Spleen (tissue), 11 donors: Measurements from ENCODE around the gene TCTN1. TPM values are rescaled to one million over a fixed set of nuclear protein-coding genes. Genes with fewer than 3 reads are reported as not detected.

Experiments used
- DNase-seq: peaks from one replicate; pipeline ENCODE4 v3.0.0-alpha.2; 2020
- H3K27ac ChIP-seq, 8 donors: fragments of 200-600 bp; sonication (generic) in 7 of 8; 1 replicate in 4 of 8; 2 replicates in 4 of 8; pipeline versions ENCODE4 v1.5.0 to v1.8.0; 2016 to 2021; ENCODE audit warnings: inconsistent platforms in 4 of 8, mild to moderate bottlenecking in 4 of 8, moderate library complexity in 1 of 8
- H3K27me3 ChIP-seq, 7 donors: fragments of 200-600 bp; sonication (generic) in 6 of 7; replicated peaks in 1 of 7; 1 replicate in 4 of 7; 2 replicates in 3 of 7; pipeline versions ENCODE4 v1.5.0 to v1.8.0; 2016 to 2021; ENCODE audit warnings: inconsistent platforms in 3 of 7, mild to moderate bottlenecking in 1 of 7
- H3K36me3 ChIP-seq, 6 donors: fragments of 200-600 bp; sonication (generic) in 5 of 6; 1 replicate in 4 of 6; 2 replicates in 2 of 6; pipeline versions ENCODE4 v1.5.0 to v1.8.0; 2016 to 2021; ENCODE audit warnings: inconsistent platforms in 2 of 6
- H3K4me1 ChIP-seq, 6 donors: fragments of 200-600 bp; sonication (generic) in 5 of 6; 1 replicate in 3 of 6; 2 replicates in 3 of 6; pipeline versions ENCODE4 v1.5.0 to v1.8.0; 2016 to 2021; ENCODE audit warnings: inconsistent platforms in 3 of 6
- H3K4me3 ChIP-seq, 8 donors: fragments of 200-600 bp; sonication (generic) in 7 of 8; 1 replicate in 4 of 8; 2 replicates in 4 of 8; pipeline versions ENCODE4 v1.5.0 to v1.8.0; 2016 to 2021; ENCODE audit warnings: inconsistent platforms in 4 of 8, mild to moderate bottlenecking in 4 of 8, moderate library complexity in 2 of 8
- H3K9me3 ChIP-seq, 8 donors: fragments of 200-600 bp; sonication (generic) in 7 of 8; 1 replicate in 4 of 8; 2 replicates in 4 of 8; pipeline versions ENCODE4 v1.5.0 to v1.8.0; 2016 to 2021; ENCODE audit warnings: inconsistent platforms in 4 of 8
- CTCF ChIP-seq, 11 experiments: fragments of 200-600 bp in 7 of 11; fragments of 450-650 bp in 4 of 11; sonication (generic) in 4 of 11; IDR thresholded peaks in 8 of 11; conservative IDR thresholded peaks in 3 of 11; 1 replicate in 7 of 11; 2 replicates in 4 of 11; pipeline versions ENCODE4 v1.4.0 to v1.8.0; 2016 to 2021; ENCODE audit warnings: antibody characterized with exemption in 11 of 11, inconsistent platforms in 4 of 11, mild to moderate bottlenecking in 1 of 11
- POLR2A ChIP-seq, 3 donors: fragments of 450-650 bp; IDR thresholded peaks; one replicate each; pipeline ENCODE4 v1.5.1; 2017; ENCODE audit warnings: antibody characterized with exemption in 3 of 3, mild to moderate bottlenecking in 1 of 3
- POLR2AphosphoS5 ChIP-seq, 3 donors: sonication (generic); formaldehyde crosslinking; IDR thresholded peaks; one replicate each; pipeline ENCODE4 v1.5.1; 2017; ENCODE audit warnings: antibody characterized with exemption in 3 of 3
- WGBS, 5 donors: extraction: QIAGEN DNeasy Blood & Tissue Kit in 3 of 5; methylation state at CpG; one replicate each; pipeline versions ENCODE4 v1.1.5 to v1.1.7; 2013 to 2018; 5-methylcytosine and 5-hydroxymethylcytosine counted together
- intact Hi-C: fragments of 100-400 bp; cut with DNase I; formaldehyde crosslinking; loops from one replicate; pipeline ENCODE4 v1.15.0; 2023; ENCODE audit warnings: low total_unique reads
- polyA plus RNA-seq, 3 donors: library from polyadenylated mRNA; stranded (reverse); fragments of 200-250 nt; gene quantifications; one replicate each; pipeline ENCODE4 v1.2.1, GENCODE V29; 2013
- total RNA-seq, 7 donors: library from RNA; depleted of rRNA in 3 of 7; stranded (reverse); fragments of >200 nt in 3 of 7; fragmentation: NEBNext Ultra II Directional in 4 of 7; extraction: Animal tissue kit (Norgen Biotek cat#: 25700) in 4 of 7; gene quantifications; one replicate each; pipeline versions ENCODE4 v1.1.0 to v1.2.1, GENCODE V29; 2016 to 2021
- donor health status: healthy with polysubstance abuse.
- donor health status: DM: no; HTN: no; CAD: no; lungs with moderate emphysema.
- donor health status: DM: no; HTN: no; CAD: no.
- donor health status: Bipolar disorder and iron deficiency.
- donor health status: healthy.
- donor health status: DM: no; HTN: no; CAD: no.
- donor health status: DM: yes; HTN: yes; CAD: no.

The TCTN1 gene
- total and polyA plus RNA-seq, 10 donors: 8.4 to 30.8 (median 24.2) TPM

GRCh38 chr12:110575326-110575725 is 38.6 kb upstream of the TCTN1 start:
- no peak overlapping the region for H3K4me3 ChIP-seq
- intact Hi-C loops: no loop called here
- H3K4me1 ChIP-seq: peaks cover 29 to 75% (median 64%) of the 10 kb centered on the region in 6 donors
- peaks cover 0 to 14% (median 0%) of the 10 kb centered on the region in 6 donors for H3K36me3 ChIP-seq
- peaks cover 0 to 31% (median 27%) of the 10 kb centered on the region in 8 donors for H3K9me3 ChIP-seq
- H3K27me3 ChIP-seq: no peaks in the 10 kb centered on the region
- no peak for TF ChIP-seq CTCF (IDR thresholded peaks at IDR 0.05 in 8 of 11, conservative IDR thresholded peaks at IDR 0.05 in 3 of 11)
- no peak for TF ChIP-seq POLR2A (IDR thresholded peaks at IDR 0.05)
- TF ChIP-seq POLR2AphosphoS5 (IDR thresholded peaks at IDR 0.05): no peak
- no peak for DNase-seq
- H3K27ac ChIP-seq: peak overlapping the region in 3 of 8 donors; percentile 13 to 30 (median 26)
- 41 to 57% (median 51%) methylated on average over 1 of the region's 1 CpG for WGBS, 5 donors

- no peak overlapping the region for H3K27ac ChIP-seq
- no peak for DNase-seq
- no peak for TF ChIP-seq CTCF (IDR thresholded peaks at IDR 0.05 in 8 of 11, conservative IDR thresholded peaks at IDR 0.05 in 3 of 11)
- TF ChIP-seq POLR2AphosphoS5 (IDR thresholded peaks at IDR 0.05): no peak
- TF ChIP-seq POLR2A (IDR thresholded peaks at IDR 0.05): no peak
- intact Hi-C loops: no loop called here
- H3K27me3 ChIP-seq: no peaks in the 10 kb centered on the region
- peaks cover 41 to 87% (median 76%) of the 10 kb centered on the region in 6 donors for H3K4me1 ChIP-seq
- H3K9me3 ChIP-seq: peaks cover 0 to 22% (median 18%) of the 10 kb centered on the region in 8 donors
- no peak overlapping the region for H3K4me3 ChIP-seq
- WGBS, 5 donors: 93 to 96% (median 95%) methylated on average over 2 of the region's 2 CpGs
- peaks cover 0 to 12% (median 0%) of the 10 kb centered on the region in 6 donors for H3K36me3 ChIP-seq
Observed at GRCh38 chr12:110576504-110576903, 37.4 kb upstream of the TCTN1 start.

- peaks cover 0 to 7% (median 2%) of the 10 kb centered on the region in 8 donors for H3K9me3 ChIP-seq
- TF ChIP-seq POLR2A (IDR thresholded peaks at IDR 0.05) (no peak), POLR2AphosphoS5 (IDR thresholded peaks at IDR 0.05) (no peak), CTCF (IDR thresholded peaks at IDR 0.05 in 8 of 11, conservative IDR thresholded peaks at IDR 0.05 in 3 of 11) (no peak)
- intact Hi-C loops: no loop called here
- peak overlapping the region in 1 of 8 donors; percentile 31 for H3K4me3 ChIP-seq
- 33 to 49% (median 39%) methylated on average over 8 of the region's 8 CpGs for WGBS, 5 donors
- peak overlapping the region in 7 of 8 donors; percentile 58 to 82 (median 74) for H3K27ac ChIP-seq
- H3K36me3 ChIP-seq: peaks cover 0 to 3% (median 0%) of the 10 kb centered on the region in 6 donors
- DNase-seq: no peak
- no peaks in the 10 kb centered on the region for H3K27me3 ChIP-seq
- H3K4me1 ChIP-seq: peaks cover 43 to 94% (median 82%) of the 10 kb centered on the region in 6 donors
Observed at GRCh38 chr12:110577864-110578693, 35.9 kb upstream of the TCTN1 start.
